ENCODE data around the gene DHRS7. TPM values are rescaled to one million over a fixed set of nuclear protein-coding genes. Genes with fewer than 3 reads are reported as not detected.

DHRS7 gene
- total RNA-seq, 1 experiment from 2014 or later: 23.9 TPM

DNA sequence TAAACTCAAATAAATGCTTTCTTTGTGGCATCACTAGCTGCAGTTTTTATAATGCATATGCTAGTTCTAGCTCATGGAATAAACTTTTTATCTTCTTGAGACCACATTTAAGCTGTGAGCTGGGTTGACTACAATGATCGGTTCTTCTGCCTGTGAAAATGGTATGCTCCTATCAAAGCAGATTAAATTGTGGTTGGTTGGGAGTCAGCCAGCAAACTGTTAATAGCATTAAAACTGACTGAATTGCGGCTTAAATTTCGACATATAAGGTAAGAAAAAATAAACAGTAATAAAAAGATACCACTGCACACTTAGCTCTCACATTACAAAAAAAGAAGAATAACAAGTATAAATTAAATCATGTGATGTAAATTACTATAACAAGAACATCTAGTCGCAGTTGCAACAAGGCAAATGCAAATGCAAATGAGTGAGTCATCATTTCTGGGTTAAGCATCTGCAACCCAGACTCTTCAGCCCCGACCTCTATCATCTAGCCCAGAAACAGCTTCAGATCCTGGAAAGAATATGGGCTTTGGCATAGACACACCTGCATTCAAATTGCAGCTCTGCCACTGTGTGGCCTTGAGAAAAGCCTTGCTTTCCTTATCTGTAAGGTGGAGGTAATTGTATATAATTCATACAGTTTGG lies 19.8 kb upstream of the DHRS7 start:
- DNase-seq (ENCODE audit: low spot score): no peak

DNA sequence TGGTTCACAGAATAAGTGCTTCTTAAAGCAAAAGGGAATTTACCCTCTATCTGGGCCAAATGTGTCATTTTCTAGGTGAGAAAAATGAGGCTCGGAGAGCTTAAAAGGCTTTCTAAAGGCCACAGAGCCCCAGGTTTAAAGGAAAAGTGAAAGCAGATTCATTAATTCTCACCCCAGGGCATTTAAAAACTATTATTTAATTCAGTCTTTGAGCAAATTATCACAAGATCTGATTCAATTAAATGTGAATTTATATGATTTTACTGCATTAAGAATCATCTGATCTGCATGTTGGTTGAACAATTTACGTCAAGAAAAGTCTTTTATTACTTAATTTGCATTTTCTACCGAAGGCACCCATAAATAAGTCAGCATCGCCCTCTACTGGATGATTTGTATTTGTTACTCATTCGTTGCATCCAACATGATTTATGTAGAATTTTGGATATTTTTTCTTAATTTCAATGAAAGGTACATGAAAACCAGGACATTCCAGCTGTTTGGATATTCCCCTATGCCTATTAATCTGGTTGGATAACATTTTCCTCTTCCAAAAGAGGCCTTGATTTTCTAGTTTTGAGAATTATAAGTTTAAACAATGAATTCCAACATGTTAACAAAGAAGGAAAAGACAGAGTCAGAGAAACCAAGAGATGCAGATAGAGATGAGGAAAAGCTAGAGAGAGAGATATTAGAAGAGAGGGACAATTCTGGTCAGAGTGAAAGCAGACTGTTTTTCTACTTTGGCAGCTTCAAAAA lies 19.1 kb upstream of the DHRS7 start:
- peak; percentile 60 for DNase-seq (ENCODE audit: low spot score)

DNA sequence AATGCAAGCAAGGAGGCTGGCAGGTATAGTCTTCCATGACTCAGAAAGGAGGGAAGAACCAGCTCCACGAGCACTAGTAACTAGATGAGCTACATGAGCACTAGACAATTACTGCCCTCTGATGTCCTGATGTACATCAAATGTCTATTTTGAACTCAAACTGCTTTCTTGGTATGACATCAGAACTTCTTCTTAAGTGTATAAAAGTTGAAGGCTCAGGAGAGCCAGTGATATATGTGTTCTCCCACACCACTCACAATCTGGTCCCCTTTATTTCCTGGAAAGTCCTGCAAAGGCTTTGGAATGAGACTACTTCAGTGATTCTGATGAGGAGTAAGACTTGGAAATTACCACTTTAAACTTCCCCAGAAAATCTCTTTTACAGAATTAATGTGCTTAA lies 18.5 kb upstream of the DHRS7 start:
- DNase-seq (ENCODE audit: low spot score): peak; percentile 2

DNA sequence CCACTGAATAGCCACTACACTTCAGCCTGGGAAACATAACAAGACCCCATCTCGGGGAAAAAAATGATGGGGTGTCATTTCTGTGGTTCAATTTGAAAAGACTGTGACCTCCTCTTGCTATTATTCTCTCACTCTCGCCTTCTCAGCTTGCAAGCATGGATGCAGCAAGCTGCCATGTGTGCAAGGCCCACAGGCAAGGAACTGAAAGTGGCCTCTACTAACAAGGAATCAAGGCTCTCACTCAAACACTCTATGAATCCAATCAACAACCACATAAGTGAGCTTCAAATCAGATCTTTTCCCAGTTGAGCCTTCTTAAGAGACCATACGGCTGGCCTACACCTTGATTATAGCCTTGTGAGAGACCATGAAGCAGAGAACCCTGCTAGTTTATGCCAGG lies 17.9 kb upstream of the DHRS7 start:
- no peak for DNase-seq (ENCODE audit: low spot score)

DNA sequence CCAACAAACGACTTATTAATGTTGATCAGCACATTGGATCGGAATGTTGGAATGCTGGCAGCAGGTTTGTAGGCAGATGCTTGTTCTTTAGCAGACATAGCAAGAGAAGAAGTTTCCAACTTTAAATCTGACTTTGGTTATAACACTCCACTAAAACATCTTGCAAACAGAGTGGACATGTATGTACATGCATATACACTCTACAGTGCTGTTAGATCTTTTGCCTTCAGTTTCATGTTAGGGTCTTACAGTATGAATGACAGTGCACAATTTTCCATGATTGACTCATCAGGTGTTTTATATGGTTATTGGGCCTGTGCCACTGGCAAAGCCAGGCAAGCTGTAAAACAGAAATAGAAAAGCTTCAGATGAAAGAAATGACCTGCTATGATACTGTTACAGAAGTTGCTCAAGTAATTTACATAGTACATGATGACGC lies 14.3 kb upstream of the DHRS7 start:
- DNase-seq (ENCODE audit: low spot score): no peak

- no peak for DNase-seq (ENCODE audit: low spot score)
Observed at GRCh38 chr14:60178820-60179219, 13.6 kb upstream of the DHRS7 start.

DNA sequence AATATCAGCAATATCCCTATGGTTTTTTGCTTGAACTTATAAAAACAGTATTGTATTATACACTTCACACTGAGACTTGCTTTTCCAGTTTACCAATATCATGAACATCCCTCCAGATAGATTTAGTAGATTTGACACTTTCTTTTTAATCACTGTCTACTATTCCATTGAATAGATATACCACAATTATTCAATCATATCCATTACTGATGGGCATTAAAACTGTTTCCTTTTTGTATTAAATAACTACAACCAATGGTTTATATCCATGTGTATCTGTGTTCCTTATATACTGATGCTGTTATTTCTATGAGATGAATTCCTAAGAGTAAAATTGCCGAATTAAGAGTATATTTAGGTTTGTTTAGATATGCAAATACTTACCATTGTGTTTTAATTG lies 13.0 kb upstream of the DHRS7 start:
- DNase-seq (ENCODE audit: low spot score): no peak

DNA sequence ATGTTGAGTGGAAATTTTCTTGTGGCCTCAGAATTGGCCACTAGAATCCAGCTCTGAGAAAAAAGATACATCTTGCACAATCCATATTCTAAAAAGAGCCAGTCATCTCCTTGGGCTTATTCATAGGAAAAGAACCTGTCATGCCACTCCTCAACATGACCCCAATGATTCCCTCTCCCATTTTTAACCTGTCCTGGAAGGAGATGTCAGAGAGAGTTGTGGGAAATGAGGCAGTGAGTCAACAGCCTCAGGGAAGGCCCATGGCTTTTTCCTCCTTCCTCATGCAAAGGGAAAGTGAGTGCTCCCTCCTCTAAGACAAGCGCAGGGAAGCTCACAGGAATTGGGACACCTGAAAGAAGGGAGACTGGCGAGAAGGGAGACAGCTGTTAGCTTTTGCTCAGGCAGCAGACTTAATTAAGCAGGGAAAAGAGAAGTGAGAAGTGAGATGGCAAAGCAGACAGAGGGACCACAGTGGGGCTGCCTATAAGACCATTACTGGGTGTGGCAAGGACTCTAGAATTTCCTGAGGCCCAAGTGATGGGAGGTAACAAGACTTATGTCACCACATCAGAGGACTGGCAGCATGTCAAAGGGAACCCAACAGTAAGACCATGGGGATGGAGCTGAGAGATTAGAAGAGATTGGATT lies 10.2 kb upstream of the DHRS7 start:
- DNase-seq (ENCODE audit: low spot score): no peak

GRCh38 chr14:60174352-60175254 lies 9.4 kb upstream of the DHRS7 start:
- DNase-seq (ENCODE audit: low spot score): no peak

DNA sequence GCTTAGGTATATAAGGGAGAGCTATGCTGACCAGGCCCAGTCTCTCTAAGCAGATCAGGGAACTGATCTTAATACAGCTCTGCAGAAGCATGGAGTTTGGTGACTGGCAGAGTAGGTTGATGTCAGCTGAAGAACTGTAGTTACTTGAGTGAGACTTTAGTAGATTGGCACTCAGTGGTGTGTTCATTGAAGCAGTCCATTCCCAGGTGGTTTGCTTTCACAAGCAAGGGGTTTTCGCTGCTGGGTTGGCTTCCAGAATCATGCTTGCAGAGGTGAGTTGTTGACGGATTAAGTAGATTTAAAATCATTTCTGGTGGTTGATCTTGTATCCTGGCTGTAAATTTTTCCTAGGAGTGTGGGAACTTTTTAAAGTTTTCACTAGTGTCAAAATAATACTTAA lies 6.5 kb upstream of the DHRS7 start:
- DNase-seq (ENCODE audit: low spot score): no peak

DNA sequence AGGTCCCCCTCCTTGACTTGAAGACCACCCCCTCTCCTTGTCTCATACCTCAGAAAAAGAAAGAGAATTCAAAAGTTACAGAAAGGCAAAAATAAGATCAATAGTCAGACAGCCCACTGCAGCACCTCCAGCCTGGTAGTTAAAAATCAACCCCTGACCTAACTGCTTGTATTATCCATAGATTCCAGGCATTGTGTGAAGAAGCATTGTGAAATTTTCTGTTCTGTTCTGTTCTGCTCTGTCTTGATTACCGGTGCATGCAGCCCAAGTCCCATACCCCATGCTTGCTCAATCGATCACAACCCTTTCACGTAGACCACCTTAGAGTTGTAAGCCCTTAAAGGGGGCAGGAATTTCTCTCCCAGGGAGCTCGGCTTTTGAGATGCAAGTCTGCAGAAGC lies 5.8 kb upstream of the DHRS7 start:
- no peak for DNase-seq (ENCODE audit: low spot score)

- DNase-seq (ENCODE audit: low spot score): no peak
Observed at GRCh38 chr14:60169722-60170121, 4.5 kb upstream of the DHRS7 start.

GRCh38 chr14:60166142-60166541 lies 944 bp upstream of the DHRS7 start:
- no peak for DNase-seq (ENCODE audit: low spot score)

DNA sequence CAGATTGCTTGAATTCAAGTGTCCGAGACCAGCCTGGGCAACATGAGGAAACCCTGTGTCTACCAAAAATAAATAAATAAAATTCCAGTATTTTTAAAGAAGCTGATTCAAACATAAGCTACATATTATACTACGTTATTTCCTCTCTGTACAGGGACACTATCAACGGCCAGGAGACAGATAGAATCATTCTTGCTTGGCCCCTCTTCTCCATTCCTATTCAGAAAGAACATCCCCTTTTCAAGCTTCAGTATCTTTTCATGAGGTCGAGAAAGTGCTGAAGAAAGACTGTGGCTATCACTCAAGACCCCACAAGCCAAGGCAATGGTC lies 314 bp upstream of the DHRS7 start:
- no peak for DNase-seq (ENCODE audit: low spot score)

DNA sequence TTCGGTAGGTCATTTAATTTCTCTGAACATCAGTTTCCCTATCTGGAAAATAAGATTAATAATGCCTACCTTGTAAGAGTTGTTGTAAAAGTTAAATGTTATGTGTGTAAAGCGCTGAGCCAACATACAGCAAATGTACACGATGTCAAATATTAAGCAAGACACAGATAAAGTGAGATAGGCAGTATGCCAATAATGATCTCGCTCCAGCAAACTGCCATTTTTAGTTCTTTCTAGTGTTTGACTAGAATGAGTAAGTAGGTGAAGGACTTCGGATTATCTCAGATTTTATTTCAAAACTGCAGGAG lies 840 bp downstream of the DHRS7 start:
- no peak for DNase-seq (ENCODE audit: low spot score)

DNA sequence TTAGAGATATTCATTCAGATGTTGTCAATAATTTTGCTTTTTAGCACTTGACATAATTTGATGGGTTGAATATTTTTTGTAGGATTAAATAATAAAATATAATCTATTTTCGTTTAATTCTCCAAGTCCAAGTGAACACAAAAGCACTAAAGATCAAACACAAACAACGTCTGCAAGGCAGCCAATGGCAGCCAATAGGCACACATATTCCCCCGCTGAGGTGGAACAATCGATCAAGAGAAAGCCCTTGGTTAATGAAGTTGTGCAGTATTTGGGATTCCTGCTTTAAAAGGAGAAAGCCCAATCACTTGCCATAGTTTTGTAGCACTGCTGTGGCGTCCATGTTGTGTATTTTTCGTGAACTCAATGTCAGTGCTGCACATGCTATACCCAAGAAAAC lies 1.5 kb downstream of the DHRS7 start:
- DNase-seq (ENCODE audit: low spot score): no peak

GRCh38 chr14:60161196-60162107 lies 3.7 kb downstream of the DHRS7 start:
- DNase-seq (ENCODE audit: low spot score): no peak

DNA sequence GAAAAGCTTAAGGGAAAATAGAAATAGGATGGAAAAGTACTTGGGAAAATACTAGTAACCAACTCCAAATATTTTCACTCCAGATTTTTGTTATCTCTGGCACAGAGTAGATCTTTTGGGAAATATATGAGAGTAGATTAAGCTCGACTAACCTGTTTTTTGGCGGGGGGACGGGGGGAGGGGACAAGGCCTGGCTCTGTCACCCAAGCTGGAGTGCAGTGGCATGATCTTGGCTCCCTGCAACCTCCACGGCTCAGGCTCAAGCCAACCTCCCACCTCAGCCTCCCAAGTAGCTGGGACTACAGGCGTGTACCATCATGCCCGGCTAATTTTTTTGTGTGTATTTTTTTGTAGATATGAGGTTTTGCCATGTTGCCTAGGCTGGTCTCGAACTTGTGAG lies 4.8 kb downstream of the DHRS7 start:
- no peak for DNase-seq (ENCODE audit: low spot score)

- DNase-seq (ENCODE audit: low spot score): no peak
Observed at GRCh38 chr14:60154671-60155070, 10.5 kb downstream of the DHRS7 start.

- no peak for DNase-seq (ENCODE audit: low spot score)
Observed at GRCh38 chr14:60153991-60154390, 11.2 kb downstream of the DHRS7 start.

- DNase-seq (ENCODE audit: low spot score): peak; percentile 27
Observed at GRCh38 chr14:60151715-60152114, 13.5 kb downstream of the DHRS7 start.

All from HT-29 (cell line).